Gastrocnemius medialis (tissue), 4 donors: Measurements from ENCODE around the gene ACAA2.

ENCODE experiments used
- POLR2A ChIP-seq, 2 donors: fragments of 450-650 bp; IDR thresholded peaks; one replicate each; pipeline ENCODE4 v1.6.1; 2017; ENCODE audit warnings: antibody characterized with exemption in 2 of 2, mild to moderate bottlenecking in 2 of 2, moderate library complexity in 2 of 2
- TF ChIP-seq, protein P1 (sequence below), 5 experiments: fragments of 450-650 bp in 3 of 5; fragments of 200-600 bp in 2 of 5; sonication (generic) in 2 of 5; IDR thresholded peaks in 4 of 5; conservative IDR thresholded peaks in 1 of 5; 1 replicate in 4 of 5; 2 replicates in 1 of 5; pipeline ENCODE4 v1.5.1; 2016 to 2019; ENCODE audit warnings: antibody characterized with exemption in 5 of 5, mild to moderate bottlenecking in 3 of 5, moderate library complexity in 3 of 5

DNA sequence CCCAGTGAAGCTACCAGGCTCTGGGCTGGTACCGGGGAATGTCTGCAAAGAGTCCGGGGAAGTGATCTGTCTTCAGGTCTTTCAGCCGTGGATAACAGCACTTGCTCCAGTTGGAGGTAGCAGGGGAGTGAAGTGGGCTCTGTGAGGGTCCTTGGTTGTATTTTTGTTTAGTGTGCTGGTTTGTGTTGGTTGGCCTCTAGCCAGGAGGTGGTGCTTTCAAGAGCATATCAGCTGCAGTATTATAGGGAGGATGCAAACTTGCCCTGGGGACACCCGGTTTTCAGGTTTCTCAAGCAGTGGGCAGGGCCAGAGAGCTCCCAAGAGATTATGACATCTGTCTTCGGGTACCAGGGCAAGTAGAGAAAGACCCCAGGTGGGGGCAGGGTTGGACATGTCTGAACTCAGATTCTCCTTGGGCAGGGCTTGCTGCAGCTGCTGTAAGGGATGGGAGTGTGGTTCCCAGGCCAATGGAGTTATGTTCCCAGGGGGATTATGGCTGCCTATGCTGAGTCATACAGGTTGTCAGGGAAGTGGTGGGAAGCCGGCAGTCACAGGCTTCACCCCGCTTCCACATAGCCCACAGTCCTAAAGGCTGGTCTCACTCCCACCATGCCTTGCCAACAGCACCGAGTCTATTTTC lies 34.4 kb downstream of the ACAA2 start:
- TF ChIP-seq, protein P1, sequence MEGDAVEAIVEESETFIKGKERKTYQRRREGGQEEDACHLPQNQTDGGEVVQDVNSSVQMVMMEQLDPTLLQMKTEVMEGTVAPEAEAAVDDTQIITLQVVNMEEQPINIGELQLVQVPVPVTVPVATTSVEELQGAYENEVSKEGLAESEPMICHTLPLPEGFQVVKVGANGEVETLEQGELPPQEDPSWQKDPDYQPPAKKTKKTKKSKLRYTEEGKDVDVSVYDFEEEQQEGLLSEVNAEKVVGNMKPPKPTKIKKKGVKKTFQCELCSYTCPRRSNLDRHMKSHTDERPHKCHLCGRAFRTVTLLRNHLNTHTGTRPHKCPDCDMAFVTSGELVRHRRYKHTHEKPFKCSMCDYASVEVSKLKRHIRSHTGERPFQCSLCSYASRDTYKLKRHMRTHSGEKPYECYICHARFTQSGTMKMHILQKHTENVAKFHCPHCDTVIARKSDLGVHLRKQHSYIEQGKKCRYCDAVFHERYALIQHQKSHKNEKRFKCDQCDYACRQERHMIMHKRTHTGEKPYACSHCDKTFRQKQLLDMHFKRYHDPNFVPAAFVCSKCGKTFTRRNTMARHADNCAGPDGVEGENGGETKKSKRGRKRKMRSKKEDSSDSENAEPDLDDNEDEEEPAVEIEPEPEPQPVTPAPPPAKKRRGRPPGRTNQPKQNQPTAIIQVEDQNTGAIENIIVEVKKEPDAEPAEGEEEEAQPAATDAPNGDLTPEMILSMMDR (IDR thresholded peaks at IDR 0.05 in 4 of 5, conservative IDR thresholded peaks at IDR 0.05 in 1 of 5): no peak
- no peak for TF ChIP-seq POLR2A (IDR thresholded peaks at IDR 0.05)
